HepG2 (cell line): Measurements from ENCODE around the gene CALCA. TPM values are rescaled to one million over a fixed set of nuclear protein-coding genes. Genes with fewer than 3 reads are reported as not detected.

Source experiments
- ATAC-seq: fragments of 200-7000 bp; cut with Tn5 transposase; 3 replicates; pipeline ENCODE4 v1.9.1; 2020; ENCODE audit warnings: mild to moderate bottlenecking, moderate library complexity
- BruUV-seq: library from RNA; stranded (reverse); fragments of 400-500 nt; replicated peaks from 2 replicates; lab custom pipeline; 2021; lab: Mats Ljungman, UMichigan
- CTCF ChIA-PET: fragments of 300-600 bp; formaldehyde crosslinking; extraction: SDS; loops from one replicate; lab custom pipeline; 2021; ENCODE audit warnings: low total read pairs, inconsistent platforms, low intra/inter-chr PET ratio; lab: Yijun Ruan, JAX
- POLR2A ChIA-PET: fragments of 350-600 bp; sonication (Branson Sonifier 250); formaldehyde crosslinking; loops from one replicate; lab custom pipeline; 2020; ENCODE audit warnings: antibody characterized with exemption, inconsistent platforms; lab: Yijun Ruan, JAX
- DNase-seq: peaks from one replicate; pipeline ENCODE4 v3.0.0-alpha.2; 2015; ENCODE audit warnings: low spot score
- FAIRE-seq: peaks from 3 replicates; lab custom pipeline; 2011; peaks lifted over from hg19 to GRCh38; lab: Jason Lieb, UNC
- H2AFZ ChIP-seq: one replicate; pipeline ENCODE4 v1.6.1; 2011; ENCODE audit warnings: low read length, inconsistent platforms
- H3K27ac ChIP-seq: fragments of 300-600 bp; 3 replicates; pipeline ENCODE4 v1.8.0; 2011; ENCODE audit warnings: mixed run types, mild to moderate bottlenecking, mixed read lengths, low read length, inconsistent platforms; ENCODE audit not compliant: insufficient read depth; ENCODE audit errors: extremely low read length
- H3K27me3 ChIP-seq, 2 experiments: fragments of 200-600 bp in 1 of 2; 2 replicates in 1 of 2; 3 replicates in 1 of 2; pipeline versions ENCODE4 v1.6.0 to v1.8.0; 2011; ENCODE audit warnings: low read length in 2 of 2, mild to moderate bottlenecking in 2 of 2, moderate library complexity in 2 of 2, inconsistent platforms in 1 of 2; ENCODE audit not compliant: insufficient read depth in 2 of 2, control insufficient read depth in 1 of 2
- H3K36me3 ChIP-seq, 2 experiments: fragments of 200-600 bp in 1 of 2; replicated peaks in 1 of 2; 2 replicates in 1 of 2; 3 replicates in 1 of 2; pipeline versions ENCODE4 v1.5.1 to v1.8.0; 2011; ENCODE audit warnings: low read length in 2 of 2, inconsistent platforms in 1 of 2; ENCODE audit not compliant: insufficient read depth in 2 of 2, control insufficient read depth in 1 of 2
- H3K4me1 ChIP-seq: 2 replicates; pipeline ENCODE4 v1.5.1; 2012; ENCODE audit warnings: low read length, inconsistent platforms; ENCODE audit not compliant: insufficient read depth
- H3K4me2 ChIP-seq: 2 replicates; pipeline ENCODE4 v1.6.0; 2011; ENCODE audit warnings: low read depth, low read length, inconsistent platforms
- H3K4me3 ChIP-seq, 3 experiments: fragments of 200-600 bp in 1 of 3; sonication (generic), shearing (Covaris generic) in 1 of 3; replicated peaks in 1 of 3; 2 replicates each; pipeline ENCODE4 v1.5.1; 2011 to 2016; ENCODE audit warnings: low read length in 3 of 3, inconsistent platforms in 2 of 3, low read depth in 2 of 3, mild to moderate bottlenecking in 2 of 3, control low read depth in 1 of 3, mixed read lengths in 1 of 3; ENCODE audit not compliant: insufficient read depth in 1 of 3
- H3K79me2 ChIP-seq: one replicate; pipeline ENCODE4 v1.6.1; 2011; ENCODE audit warnings: low read length, inconsistent platforms; ENCODE audit not compliant: insufficient read depth
- H3K9ac ChIP-seq: 2 replicates; pipeline ENCODE4 v1.6.0; 2011; ENCODE audit warnings: mild to moderate bottlenecking, low read depth, low read length, inconsistent platforms; ENCODE audit not compliant: insufficient read depth
- H3K9me3 ChIP-seq: 2 replicates; pipeline ENCODE4 v1.5.1; 2012; ENCODE audit warnings: mild to moderate bottlenecking, low read length
- H4K20me1 ChIP-seq: 2 replicates; pipeline ENCODE4 v1.6.0; 2011; ENCODE audit warnings: inconsistent platforms, mild to moderate bottlenecking, low read length, moderate library complexity; ENCODE audit not compliant: insufficient read depth
- JARID2 ChIP-seq: sonication (generic); formaldehyde crosslinking; IDR thresholded peaks from 2 replicates; pipeline ENCODE4 v1.8.1; 2023; ENCODE audit warnings: missing genetic modification reagents, inconsistent platforms; ENCODE audit not compliant: insufficient replicate concordance
- MTF1 ChIP-seq: sonication (generic); formaldehyde crosslinking; IDR thresholded peaks from 2 replicates; pipeline ENCODE4 v1.5.0; 2020; ENCODE audit warnings: missing genetic modification reagents
- SKIL ChIP-seq: sonication (generic); formaldehyde crosslinking; IDR thresholded peaks from 2 replicates; pipeline ENCODE4 v1.8.0; 2022; ENCODE audit warnings: missing genetic modification reagents, mild to moderate bottlenecking, moderate library complexity, borderline replicate concordance
- TAF15 ChIP-seq: fragments of 200-400 bp; formaldehyde crosslinking; IDR thresholded peaks from one replicate; pipeline ENCODE4 v1.6.1; 2018; ENCODE audit warnings: mild to moderate bottlenecking, low read depth, low read length; ENCODE audit not compliant: poor library complexity, severe bottlenecking
- THRA ChIP-seq: sonication (generic); formaldehyde crosslinking; IDR thresholded peaks from 2 replicates; pipeline ENCODE4 v1.4.0; 2020; ENCODE audit warnings: missing genetic modification reagents, borderline replicate concordance
- XBP1 ChIP-seq: sonication (generic); formaldehyde crosslinking; IDR thresholded peaks from 2 replicates; pipeline ENCODE4 v1.5.0; 2020; ENCODE audit warnings: missing genetic modification reagents
- ZBTB8A ChIP-seq: sonication (generic); formaldehyde crosslinking; IDR thresholded peaks from 2 replicates; pipeline ENCODE4 v1.4.0; 2020; ENCODE audit warnings: mild to moderate bottlenecking, low read depth, missing genetic modification reagents, borderline replicate concordance
- ZNF589 ChIP-seq: sonication (generic); formaldehyde crosslinking; conservative IDR thresholded peaks from 2 replicates; pipeline ENCODE4 v1.8.0; 2022; ENCODE audit warnings: mild to moderate bottlenecking, moderate library complexity, missing genetic modification reagents
- ZNF792 ChIP-seq: IDR thresholded peaks from 2 replicates; pipeline ENCODE4 v1.6.1; 2016
- ZNF883 ChIP-seq: sonication (generic); formaldehyde crosslinking; IDR thresholded peaks from 2 replicates; pipeline ENCODE4 v1.5.1; 2020; ENCODE audit warnings: mild to moderate bottlenecking, missing genetic modification reagents; ENCODE audit errors: not compliant biosample characterization
- in situ Hi-C: cut with HindIII; loops from 2 replicates; pipeline ENCODE4 v1.10.0; 2017; ENCODE audit warnings: low pct_unique_long_range_greater_than_20kb; ENCODE audit not compliant: extremely low pct_ligation_motif_present
- intact Hi-C: fragments of 100-400 bp; cut with micrococcal nuclease; formaldehyde crosslinking; loops from one replicate; pipeline ENCODE4 v1.10.0; 2022; ENCODE audit not compliant: unreplicated experiment
- polyA plus RNA-seq, 8 experiments: library from polyadenylated mRNA; depleted of rRNA in 3 of 8; stranded (reverse) in 7 of 8; unstranded in 1 of 8; fragments of >200 nt; fragmentation: Illumina TruSeq in 4 of 8; extraction: Trizol in 4 of 8; gene quantifications; 2 replicates each; pipeline versions ENCODE4 v1.2.1 to v1.2.3, GENCODE V29; 2011 to 2016; ENCODE audit warnings: low read depth in 4 of 8, missing spikeins in 1 of 8, mixed read lengths in 1 of 8; ENCODE audit not compliant: insufficient read depth in 1 of 8
- total RNA-seq, 5 experiments: library from RNA; depleted of rRNA; stranded (reverse); fragments of >200 nt; fragmentation: Illumina TruSeq; extraction: Trizol; gene quantifications; 2 replicates each; pipeline ENCODE4 v1.2.3, GENCODE V29; 2016; ENCODE audit warnings: low read depth in 1 of 5
- TF ChIP-seq, protein P1 (sequence below): sonication (generic); formaldehyde crosslinking; IDR thresholded peaks from 2 replicates; pipeline ENCODE4 v1.9.0; 2021; ENCODE audit warnings: missing genetic modification reagents, borderline replicate concordance

CALCA gene
- total and polyA plus RNA-seq, 2 of the 13 experiments (the other 11 are each of a cell fraction or from before 2014, with no cell fraction given), result not detected

DNA sequence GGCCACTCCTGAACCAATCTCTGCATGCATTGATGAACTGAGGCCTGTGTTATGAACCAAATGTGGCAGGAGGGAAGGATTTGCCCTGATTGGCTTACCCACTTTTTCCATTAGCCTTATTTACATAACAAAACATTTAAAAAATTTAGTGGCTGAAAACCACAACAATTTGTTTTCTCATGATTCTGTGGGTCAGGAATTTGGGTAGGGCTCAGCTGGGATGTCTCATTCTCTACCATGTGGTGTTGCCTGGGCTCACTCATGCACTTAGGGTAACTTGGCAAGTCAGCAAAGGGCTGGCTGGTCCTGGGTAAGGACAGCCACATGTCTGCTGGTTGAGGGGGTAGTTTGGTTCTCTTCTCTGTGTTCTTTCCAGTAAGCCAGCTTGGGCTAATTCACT, 45.0 kb downstream of the CALCA start:
- no peak for DNase-seq
- Histone ChIP-seq H3K9me3 (no peaks in the 10 kb centered on the region), H3K27ac (no peak overlapping the region), H3K4me2 (no peak overlapping the region), H3K79me2 (no peaks in the 10 kb centered on the region), H3K36me3 (no peaks in the 10 kb centered on the region), H3K9ac (no peak overlapping the region), H3K4me1 (no peaks in the 10 kb centered on the region), H2AFZ (no peak overlapping the region), H4K20me1 (no peaks in the 10 kb centered on the region), H3K27me3 (no peaks in the 10 kb centered on the region; a peak in 1 of 5 replicates), H3K4me3 (no peak overlapping the region)
- FAIRE-seq, result no peak
- ChIA-PET CTCF (no interaction called here), POLR2A (no interaction called here)
- ATAC-seq, result no peak
- no peak for TF ChIP-seq TAF15
- TF ChIP-seq MTF1 (CRISPR knock-in tag), result no peak
- no peak for TF ChIP-seq THRA
- no peak for TF ChIP-seq ZNF883 (CRISPR knock-in tag)
- no peak for TF ChIP-seq ZNF792 (CRISPR knock-in tag)
- no peak for TF ChIP-seq SKIL (CRISPR knock-in tag)
- no peak for TF ChIP-seq ZNF589
- TF ChIP-seq JARID2 (CRISPR knock-in tag), result no peak
- TF ChIP-seq XBP1 (CRISPR knock-in tag), result no peak
- TF ChIP-seq ZBTB8A, result no peak
- TF ChIP-seq, protein P1, sequence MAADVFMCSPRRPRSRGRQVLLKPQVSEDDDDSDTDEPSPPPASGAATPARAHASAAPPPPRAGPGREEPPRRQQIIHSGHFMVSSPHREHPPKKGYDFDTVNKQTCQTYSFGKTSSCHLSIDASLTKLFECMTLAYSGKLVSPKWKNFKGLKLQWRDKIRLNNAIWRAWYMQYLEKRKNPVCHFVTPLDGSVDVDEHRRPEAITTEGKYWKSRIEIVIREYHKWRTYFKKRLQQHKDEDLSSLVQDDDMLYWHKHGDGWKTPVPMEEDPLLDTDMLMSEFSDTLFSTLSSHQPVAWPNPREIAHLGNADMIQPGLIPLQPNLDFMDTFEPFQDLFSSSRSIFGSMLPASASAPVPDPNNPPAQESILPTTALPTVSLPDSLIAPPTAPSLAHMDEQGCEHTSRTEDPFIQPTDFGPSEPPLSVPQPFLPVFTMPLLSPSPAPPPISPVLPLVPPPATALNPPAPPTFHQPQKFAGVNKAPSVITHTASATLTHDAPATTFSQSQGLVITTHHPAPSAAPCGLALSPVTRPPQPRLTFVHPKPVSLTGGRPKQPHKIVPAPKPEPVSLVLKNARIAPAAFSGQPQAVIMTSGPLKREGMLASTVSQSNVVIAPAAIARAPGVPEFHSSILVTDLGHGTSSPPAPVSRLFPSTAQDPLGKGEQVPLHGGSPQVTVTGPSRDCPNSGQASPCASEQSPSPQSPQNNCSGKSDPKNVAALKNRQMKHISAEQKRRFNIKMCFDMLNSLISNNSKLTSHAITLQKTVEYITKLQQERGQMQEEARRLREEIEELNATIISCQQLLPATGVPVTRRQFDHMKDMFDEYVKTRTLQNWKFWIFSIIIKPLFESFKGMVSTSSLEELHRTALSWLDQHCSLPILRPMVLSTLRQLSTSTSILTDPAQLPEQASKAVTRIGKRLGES (CRISPR knock-in tag), result no peak
- BruUV-seq, result no TSS peak
- intact Hi-C loops (no loop called here), in situ Hi-C loops (no loop called here)
